Vagina (tissue), 2 donors: ENCODE results near the gene TMEM144.

Source experiments
- POLR2A ChIP-seq, 2 donors: fragments of 450-650 bp; IDR thresholded peaks; one replicate each; pipeline ENCODE4 v1.6.1; 2017; ENCODE audit warnings: antibody characterized with exemption in 2 of 2, mild to moderate bottlenecking in 2 of 2, moderate library complexity in 2 of 2
- TF ChIP-seq, protein P1 (sequence below), 3 experiments: fragments of 450-650 bp in 2 of 3; fragments of 200-600 bp in 1 of 3; sonication (generic) in 1 of 3; IDR thresholded peaks; one replicate each; pipeline ENCODE4 v1.5.1; 2017 to 2019; ENCODE audit warnings: antibody characterized with exemption in 3 of 3, mild to moderate bottlenecking in 2 of 3, moderate library complexity in 2 of 3

- TF ChIP-seq, protein P1, sequence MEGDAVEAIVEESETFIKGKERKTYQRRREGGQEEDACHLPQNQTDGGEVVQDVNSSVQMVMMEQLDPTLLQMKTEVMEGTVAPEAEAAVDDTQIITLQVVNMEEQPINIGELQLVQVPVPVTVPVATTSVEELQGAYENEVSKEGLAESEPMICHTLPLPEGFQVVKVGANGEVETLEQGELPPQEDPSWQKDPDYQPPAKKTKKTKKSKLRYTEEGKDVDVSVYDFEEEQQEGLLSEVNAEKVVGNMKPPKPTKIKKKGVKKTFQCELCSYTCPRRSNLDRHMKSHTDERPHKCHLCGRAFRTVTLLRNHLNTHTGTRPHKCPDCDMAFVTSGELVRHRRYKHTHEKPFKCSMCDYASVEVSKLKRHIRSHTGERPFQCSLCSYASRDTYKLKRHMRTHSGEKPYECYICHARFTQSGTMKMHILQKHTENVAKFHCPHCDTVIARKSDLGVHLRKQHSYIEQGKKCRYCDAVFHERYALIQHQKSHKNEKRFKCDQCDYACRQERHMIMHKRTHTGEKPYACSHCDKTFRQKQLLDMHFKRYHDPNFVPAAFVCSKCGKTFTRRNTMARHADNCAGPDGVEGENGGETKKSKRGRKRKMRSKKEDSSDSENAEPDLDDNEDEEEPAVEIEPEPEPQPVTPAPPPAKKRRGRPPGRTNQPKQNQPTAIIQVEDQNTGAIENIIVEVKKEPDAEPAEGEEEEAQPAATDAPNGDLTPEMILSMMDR (IDR thresholded peaks at IDR 0.05), result no peak
- no peak for TF ChIP-seq POLR2A (IDR thresholded peaks at IDR 0.05)
Observed at GRCh38 chr4:158295053-158295452, 84.8 kb downstream of the TMEM144 start.
